H1 (cell line): ENCODE results near the gene RPL32. TPM values are rescaled to one million over a fixed set of nuclear protein-coding genes. Genes with fewer than 3 reads are reported as not detected.

Experiments
- ATF2 ChIP-seq: IDR thresholded peaks from 2 replicates; pipeline ENCODE4 v1.6.1; 2012; ENCODE audit warnings: low read length, inconsistent platforms
- CHD7 ChIP-seq: fragments of 300-600 bp; sonication (generic); IDR thresholded peaks from 2 replicates; pipeline ENCODE4 v1.7.1; 2012; ENCODE audit warnings: low read length, moderate library complexity, mild to moderate bottlenecking, inconsistent platforms; ENCODE audit not compliant: insufficient replicate concordance
- POLR2AphosphoS5 ChIP-seq: IDR thresholded peaks from 2 replicates; pipeline ENCODE4 v1.6.1; 2011; ENCODE audit warnings: low read depth, low read length
- polyA plus RNA-seq, 7 experiments: library from polyadenylated mRNA; depleted of rRNA in 3 of 7; stranded (reverse) in 5 of 7; unstranded in 2 of 7; fragments of >200 nt in 5 of 7; fragments of 200-250 nt in 2 of 7; gene quantifications; 1 replicate in 5 of 7; 2 replicates in 1 of 7; 4 replicates in 1 of 7; pipeline versions ENCODE4 v1.2.1 to v1.2.3, GENCODE V29; 2011 to 2013; ENCODE audit warnings: missing spikeins in 2 of 7, mixed read lengths in 2 of 7
- total RNA-seq: library from RNA; stranded (reverse); fragmentation: NEBNext Ultra II Directional; extraction: Animal tissue kit (Norgen Biotek cat#: 25700); gene quantifications from 2 replicates; pipeline ENCODE4 v1.2.1, GENCODE V29; 2021
- TF ChIP-seq, protein P1 (sequence below), 3 experiments: IDR thresholded peaks; 1 replicate in 2 of 3; 2 replicates in 1 of 3; pipeline versions ENCODE4 v1.5.1 to v1.6.1; 2011; ENCODE audit warnings: low read length in 3 of 3, mild to moderate bottlenecking in 3 of 3, inconsistent platforms in 2 of 3, low read depth in 1 of 3, moderate library complexity in 1 of 3; ENCODE audit not compliant: insufficient read depth in 1 of 3; ENCODE audit errors: control extremely low read depth in 1 of 3

Gene RPL32
- total and polyA plus RNA-seq, 2 of the 8 experiments (the other 6 are each of a cell fraction or from before 2014, with no cell fraction given): 1,443 to 2,043 TPM

DNA sequence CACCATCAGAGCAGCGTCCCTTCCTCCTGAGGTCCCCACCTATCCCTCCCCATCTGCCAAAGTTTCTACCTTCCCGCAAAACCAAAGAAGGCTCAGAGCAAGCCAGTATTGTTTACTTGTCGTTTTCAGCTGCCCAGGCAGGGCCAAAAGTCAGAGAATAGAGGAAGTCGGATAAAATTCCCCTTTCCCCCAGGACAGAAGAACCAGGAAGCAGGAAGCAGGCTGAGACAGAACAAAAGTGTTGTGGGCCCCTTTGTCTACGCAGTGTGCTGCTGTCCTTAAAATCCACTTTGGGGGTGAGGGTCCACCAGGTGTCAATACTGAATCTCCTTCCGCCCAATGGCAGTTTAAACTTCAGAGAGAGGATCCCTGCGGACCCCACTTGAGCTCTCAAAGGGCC is 18.5 kb upstream of the RPL32 start (continued):
- TF ChIP-seq CHD7 (no peak), POLR2AphosphoS5 (no peak), ATF2 (no peak)
- TF ChIP-seq, protein P1, sequence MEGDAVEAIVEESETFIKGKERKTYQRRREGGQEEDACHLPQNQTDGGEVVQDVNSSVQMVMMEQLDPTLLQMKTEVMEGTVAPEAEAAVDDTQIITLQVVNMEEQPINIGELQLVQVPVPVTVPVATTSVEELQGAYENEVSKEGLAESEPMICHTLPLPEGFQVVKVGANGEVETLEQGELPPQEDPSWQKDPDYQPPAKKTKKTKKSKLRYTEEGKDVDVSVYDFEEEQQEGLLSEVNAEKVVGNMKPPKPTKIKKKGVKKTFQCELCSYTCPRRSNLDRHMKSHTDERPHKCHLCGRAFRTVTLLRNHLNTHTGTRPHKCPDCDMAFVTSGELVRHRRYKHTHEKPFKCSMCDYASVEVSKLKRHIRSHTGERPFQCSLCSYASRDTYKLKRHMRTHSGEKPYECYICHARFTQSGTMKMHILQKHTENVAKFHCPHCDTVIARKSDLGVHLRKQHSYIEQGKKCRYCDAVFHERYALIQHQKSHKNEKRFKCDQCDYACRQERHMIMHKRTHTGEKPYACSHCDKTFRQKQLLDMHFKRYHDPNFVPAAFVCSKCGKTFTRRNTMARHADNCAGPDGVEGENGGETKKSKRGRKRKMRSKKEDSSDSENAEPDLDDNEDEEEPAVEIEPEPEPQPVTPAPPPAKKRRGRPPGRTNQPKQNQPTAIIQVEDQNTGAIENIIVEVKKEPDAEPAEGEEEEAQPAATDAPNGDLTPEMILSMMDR (IDR thresholded peaks at IDR 0.05; ENCODE audit: control extremely low read depth in 1 of 3, insufficient read depth in 1 of 3, low read depth in 1 of 3, low read length in 3 of 3): no peak
